SK-N-SH treated with all-trans-retinoic acid at 6 μM for 48 hours (cell line): Measurements from ENCODE around the gene C3orf62.
A peak's percentile ranks its signal among the peaks of the same experiment; 100 is the strongest.

Source experiments
- ATAC-seq: fragments of 200-7000 bp; cut with Tn5 transposase; 3 replicates; pipeline ENCODE4 v1.9.1; 2020; ENCODE audit warnings: mild to moderate bottlenecking, moderate library complexity
- BACH2 ChIP-seq: fragments of 250-450 bp; sonication (Bioruptor Pico); IDR thresholded peaks from 2 replicates; pipeline ENCODE4 v1.9.0; 2021; ENCODE audit warnings: mild to moderate bottlenecking, borderline replicate concordance
- CREB5 ChIP-seq: fragments of 250-450 bp; sonication (Bioruptor Pico); IDR thresholded peaks from 2 replicates; pipeline ENCODE4 v1.5.1; 2020; ENCODE audit warnings: low read depth, mild to moderate bottlenecking, moderate library complexity
- CSRNP3 ChIP-seq: fragments of 250-450 bp; sonication (Bioruptor Pico); IDR thresholded peaks from 2 replicates; pipeline ENCODE4 v1.5.1; 2021; ENCODE audit warnings: mild to moderate bottlenecking, moderate library complexity
- ESRRG ChIP-seq: fragments of 250-450 bp; sonication (Bioruptor Pico); IDR thresholded peaks from 2 replicates; pipeline ENCODE4 v1.6.1; 2021; ENCODE audit warnings: mild to moderate bottlenecking
- GLIS3 ChIP-seq: fragments of 250-450 bp; sonication (Bioruptor Pico); IDR thresholded peaks from 2 replicates; pipeline ENCODE4 v1.5.0; 2020; ENCODE audit warnings: mild to moderate bottlenecking, moderate library complexity
- ISL1 ChIP-seq: fragments of 250-450 bp; sonication (Bioruptor Pico); IDR thresholded peaks from 2 replicates; pipeline ENCODE4 v2.1.2; 2022; ENCODE audit warnings: mild to moderate bottlenecking, moderate library complexity
- OSR1 ChIP-seq: fragments of 250-450 bp; sonication (Bioruptor Pico); IDR thresholded peaks from 2 replicates; pipeline ENCODE4 v1.8.0; 2022; ENCODE audit warnings: moderate library complexity, mild to moderate bottlenecking, inconsistent platforms
- PPARA ChIP-seq: fragments of 250-450 bp; sonication (Bioruptor Pico); IDR thresholded peaks from 2 replicates; pipeline ENCODE4 v1.5.0; 2020; ENCODE audit warnings: mild to moderate bottlenecking, borderline replicate concordance
- RARB ChIP-seq: fragments of 250-450 bp; sonication (Bioruptor Pico); IDR thresholded peaks from 2 replicates; pipeline ENCODE4 v1.8.0; 2021; ENCODE audit warnings: mild to moderate bottlenecking, moderate library complexity
- TCF4 ChIP-seq: fragments of 250-450 bp; sonication (Bioruptor Pico); IDR thresholded peaks from 2 replicates; pipeline ENCODE4 v1.8.0; 2021; ENCODE audit warnings: mild to moderate bottlenecking, moderate library complexity, borderline replicate concordance
- TOX ChIP-seq: fragments of 250-450 bp; sonication (Bioruptor Pico); IDR thresholded peaks from 2 replicates; pipeline ENCODE4 v1.8.0; 2021; ENCODE audit warnings: mild to moderate bottlenecking, moderate library complexity, borderline replicate concordance
- TSHZ2 ChIP-seq: fragments of 250-450 bp; sonication (Bioruptor Pico); IDR thresholded peaks from 2 replicates; pipeline ENCODE4 v1.5.0; 2020; ENCODE audit warnings: mild to moderate bottlenecking, moderate library complexity
- ZC3H10 ChIP-seq: fragments of 250-450 bp; sonication (Bioruptor Pico); IDR thresholded peaks from 2 replicates; pipeline ENCODE4 v1.5.1; 2021; ENCODE audit warnings: mild to moderate bottlenecking, moderate library complexity
- ZFP3 ChIP-seq: fragments of 250-450 bp; sonication (Bioruptor Pico); IDR thresholded peaks from 2 replicates; pipeline ENCODE4 v1.5.0; 2020; ENCODE audit warnings: mild to moderate bottlenecking, moderate library complexity
- ZFP30 ChIP-seq: fragments of 450-650 bp; formaldehyde crosslinking; IDR thresholded peaks from 2 replicates; pipeline ENCODE4 v1.5.0; 2022; ENCODE audit warnings: mild to moderate bottlenecking, moderate library complexity
- ZNF565 ChIP-seq: fragments of 450-650 bp; formaldehyde crosslinking; conservative IDR thresholded peaks from 2 replicates; pipeline ENCODE4 v1.5.0; 2020; ENCODE audit warnings: low read depth, mild to moderate bottlenecking, moderate library complexity
- ZNF70 ChIP-seq: fragments of 450-650 bp; formaldehyde crosslinking; IDR thresholded peaks from 2 replicates; pipeline ENCODE4 v1.5.0; 2020; ENCODE audit warnings: mild to moderate bottlenecking, moderate library complexity
- ZNF8 ChIP-seq: fragments of 450-650 bp; formaldehyde crosslinking; IDR thresholded peaks from 2 replicates; pipeline ENCODE4 v1.5.0; 2020; ENCODE audit warnings: mild to moderate bottlenecking, moderate library complexity
- TF ChIP-seq, protein P1 (sequence below): fragments of 250-450 bp; sonication (Bioruptor Pico); IDR thresholded peaks from 2 replicates; pipeline ENCODE4 v1.8.0; 2021; ENCODE audit warnings: low read depth, mild to moderate bottlenecking, moderate library complexity, borderline replicate concordance
- TF ChIP-seq, protein P2 (sequence below): fragments of 250-450 bp; sonication (Bioruptor Pico); IDR thresholded peaks from 2 replicates; pipeline ENCODE4 v1.8.0; 2020; ENCODE audit warnings: mild to moderate bottlenecking, moderate library complexity, borderline replicate concordance

C3orf62 gene

GRCh38 chr3:49279376-49279775 is 2.3 kb upstream of the C3orf62 start:
- no peak for ATAC-seq
- TF ChIP-seq ZFP30 (CRISPR knock-in tag), result no peak
- no peak for TF ChIP-seq ZNF8 (CRISPR knock-in tag)
- no peak for TF ChIP-seq TOX (CRISPR knock-in tag)
- TF ChIP-seq ZFP3 (CRISPR knock-in tag), result no peak
- no peak for TF ChIP-seq GLIS3 (CRISPR knock-in tag)
- no peak for TF ChIP-seq ZNF565
- no peak for TF ChIP-seq ISL1 (CRISPR knock-in tag)
- no peak for TF ChIP-seq TCF4 (CRISPR knock-in tag)
- no peak for TF ChIP-seq ZNF70 (CRISPR knock-in tag)
- no peak for TF ChIP-seq BACH2 (CRISPR knock-in tag)
- TF ChIP-seq ESRRG (CRISPR knock-in tag), result no peak
- TF ChIP-seq CSRNP3, result no peak
- TF ChIP-seq, protein P1, sequence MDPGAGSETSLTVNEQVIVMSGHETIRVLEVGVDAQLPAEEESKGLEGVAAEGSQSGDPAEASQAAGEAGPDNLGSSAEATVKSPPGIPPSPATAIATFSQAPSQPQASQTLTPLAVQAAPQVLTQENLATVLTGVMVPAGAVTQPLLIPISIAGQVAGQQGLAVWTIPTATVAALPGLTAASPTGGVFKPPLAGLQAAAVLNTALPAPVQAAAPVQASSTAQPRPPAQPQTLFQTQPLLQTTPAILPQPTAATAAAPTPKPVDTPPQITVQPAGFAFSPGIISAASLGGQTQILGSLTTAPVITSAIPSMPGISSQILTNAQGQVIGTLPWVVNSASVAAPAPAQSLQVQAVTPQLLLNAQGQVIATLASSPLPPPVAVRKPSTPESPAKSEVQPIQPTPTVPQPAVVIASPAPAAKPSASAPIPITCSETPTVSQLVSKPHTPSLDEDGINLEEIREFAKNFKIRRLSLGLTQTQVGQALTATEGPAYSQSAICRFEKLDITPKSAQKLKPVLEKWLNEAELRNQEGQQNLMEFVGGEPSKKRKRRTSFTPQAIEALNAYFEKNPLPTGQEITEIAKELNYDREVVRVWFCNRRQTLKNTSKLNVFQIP (CRISPR knock-in tag), result no peak
- TF ChIP-seq ZC3H10 (CRISPR knock-in tag), result no peak
- TF ChIP-seq PPARA (CRISPR knock-in tag), result no peak
- no peak for TF ChIP-seq CREB5 (CRISPR knock-in tag)
- TF ChIP-seq, all 23 proteins: peak for 0

DNA sequence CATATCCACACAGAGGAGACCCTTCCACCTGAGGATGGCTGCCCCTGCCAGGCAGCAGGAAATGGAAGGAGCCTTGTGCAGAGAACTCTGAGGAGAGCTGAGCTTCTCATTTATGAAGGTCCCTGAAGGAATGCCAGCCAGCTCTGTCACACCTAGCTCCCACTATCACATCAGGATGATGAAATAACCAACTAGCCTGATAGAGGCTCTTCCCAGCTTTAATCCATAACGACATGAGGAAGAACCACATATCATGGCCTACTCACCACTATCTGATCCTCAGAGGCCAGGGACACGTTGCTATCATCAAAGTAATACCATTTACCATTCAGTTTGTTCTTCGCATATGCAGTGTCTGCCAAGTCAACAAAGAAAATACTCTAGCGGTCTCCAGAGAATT is 1.5 kb upstream of the C3orf62 start:
- ATAC-seq, result no peak
- TF ChIP-seq ZNF8 (CRISPR knock-in tag), result no peak
- TF ChIP-seq TSHZ2 (CRISPR knock-in tag), result no peak
- TF ChIP-seq, protein P1 (CRISPR knock-in tag), result no peak
- no peak for TF ChIP-seq ZFP30 (CRISPR knock-in tag)
- TF ChIP-seq CSRNP3, result no peak
- TF ChIP-seq RARB (CRISPR knock-in tag), result no peak
- no peak for TF ChIP-seq PPARA (CRISPR knock-in tag)
- TF ChIP-seq ESRRG (CRISPR knock-in tag), result no peak

- peak; percentile 13; the same call in 2 of the 3 replicates for ATAC-seq
- no peak for TF ChIP-seq OSR1
- TF ChIP-seq ZNF8 (CRISPR knock-in tag), result no peak
- TF ChIP-seq, protein P2, sequence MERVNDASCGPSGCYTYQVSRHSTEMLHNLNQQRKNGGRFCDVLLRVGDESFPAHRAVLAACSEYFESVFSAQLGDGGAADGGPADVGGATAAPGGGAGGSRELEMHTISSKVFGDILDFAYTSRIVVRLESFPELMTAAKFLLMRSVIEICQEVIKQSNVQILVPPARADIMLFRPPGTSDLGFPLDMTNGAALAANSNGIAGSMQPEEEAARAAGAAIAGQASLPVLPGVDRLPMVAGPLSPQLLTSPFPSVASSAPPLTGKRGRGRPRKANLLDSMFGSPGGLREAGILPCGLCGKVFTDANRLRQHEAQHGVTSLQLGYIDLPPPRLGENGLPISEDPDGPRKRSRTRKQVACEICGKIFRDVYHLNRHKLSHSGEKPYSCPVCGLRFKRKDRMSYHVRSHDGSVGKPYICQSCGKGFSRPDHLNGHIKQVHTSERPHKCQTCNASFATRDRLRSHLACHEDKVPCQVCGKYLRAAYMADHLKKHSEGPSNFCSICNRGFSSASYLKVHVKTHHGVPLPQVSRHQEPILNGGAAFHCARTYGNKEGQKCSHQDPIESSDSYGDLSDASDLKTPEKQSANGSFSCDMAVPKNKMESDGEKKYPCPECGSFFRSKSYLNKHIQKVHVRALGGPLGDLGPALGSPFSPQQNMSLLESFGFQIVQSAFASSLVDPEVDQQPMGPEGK (CRISPR knock-in tag), result no peak
- TF ChIP-seq, all 23 proteins: peak for 0
Observed at GRCh38 chr3:49277383-49277775, 347 bp upstream of the C3orf62 start.
